Activated CD4-positive, alpha-beta memory T cell treated with anti-CD3 and anti-CD28 coated beads for 36 hours (primary cell): ENCODE data around the gene TMEM25. TPM values are rescaled to one million over a fixed set of nuclear protein-coding genes. Genes with fewer than 3 reads are reported as not detected.
A peak's percentile ranks its signal among the peaks of the same experiment; 100 is the strongest.
"Not testable (repeated sequence)": the region's sequence is repeated elsewhere in the genome, so short reads cannot be mapped to it uniquely, and the experiment has no call there.

Source experiments
- CTCF ChIA-PET: fragments of 350-600 bp; sonication (Branson Sonifier 250); formaldehyde crosslinking; loops from one replicate; lab custom pipeline; 2021; ENCODE audit warnings: antibody characterized with exemption, inconsistent platforms; lab: Charles Lee
- POLR2A ChIA-PET: fragments of 350-600 bp; sonication (Branson Sonifier 250); formaldehyde crosslinking; loops from one replicate; lab custom pipeline; 2021; ENCODE audit warnings: antibody characterized with exemption; lab: Charles Lee
- DNase-seq: peaks from one replicate; pipeline ENCODE4 v3.0.0-alpha.2; 2020
- H3K27ac Mint-ChIP-seq: one replicate; pipeline ENCODE4 v1.8.0; 2021; ENCODE audit warnings: mixed read lengths
- H3K27me3 Mint-ChIP-seq: one replicate; pipeline ENCODE4 v1.8.0; 2021; ENCODE audit warnings: mixed read lengths
- H3K36me3 Mint-ChIP-seq: one replicate; pipeline ENCODE4 v1.8.0; 2021; ENCODE audit warnings: mixed read lengths
- H3K4me1 Mint-ChIP-seq: one replicate; pipeline ENCODE4 v1.8.0; 2021; ENCODE audit warnings: low read depth, mixed read lengths
- H3K4me3 Mint-ChIP-seq: one replicate; pipeline ENCODE4 v1.8.0; 2021; ENCODE audit warnings: mild to moderate bottlenecking, mixed read lengths
- H3K9me3 Mint-ChIP-seq: one replicate; pipeline ENCODE4 v1.8.0; 2021; ENCODE audit warnings: mixed read lengths
- intact Hi-C: fragments of 100-400 bp; cut with micrococcal nuclease; formaldehyde crosslinking; loops from one replicate; pipeline ENCODE4 v1.15.1; 2023
- total RNA-seq, 2 experiments: library from RNA; stranded (reverse); gene quantifications; one replicate each; pipeline ENCODE4 v1.2.3, GENCODE V29; 2021

The TMEM25 gene
- total RNA-seq, 2 experiments from 2014 or later: 9.5 to 13.0 TPM

DNA sequence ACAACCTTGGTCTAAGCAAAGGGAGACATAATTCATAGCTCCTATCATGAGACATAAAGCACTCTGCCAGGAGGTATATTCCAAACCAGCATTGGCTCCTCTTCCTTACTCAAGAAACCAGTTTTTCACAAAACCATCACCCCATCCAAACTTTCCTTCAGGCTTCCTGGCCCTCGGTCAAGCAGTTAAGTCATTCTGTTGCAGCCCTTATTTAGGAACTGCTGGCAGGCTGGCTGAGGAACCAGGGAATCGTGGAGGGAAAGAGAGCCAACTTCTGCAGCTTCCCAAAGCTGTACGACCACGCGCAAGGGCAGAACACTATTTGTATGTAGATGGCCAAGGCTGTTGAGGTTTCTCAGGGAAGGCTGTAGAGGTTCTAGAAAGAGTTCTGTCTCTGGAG lies 34.1 kb downstream of the TMEM25 start:
- ChIA-PET CTCF (interaction anchor here (0.8 to 1.0 kb wide), 3 partner anchors 44 to 52 kb away, joined by 3 to 4 read pairs (median 3); no protein-coding TSS in a partner anchor), POLR2A (no interaction called here)
- Mint-ChIP-seq H3K4me3 (peak overlapping the region; percentile 67), H3K9me3 (no peaks in the 10 kb centered on the region), H3K36me3 (no peaks in the 10 kb centered on the region), H3K4me1 (peaks cover 7% of the 10 kb centered on the region), H3K27me3 (no peaks in the 10 kb centered on the region), H3K27ac (no peak overlapping the region)
- intact Hi-C loops: no loop called here
- DNase-seq: no peak

GRCh38 chr11:118569670-118570069 lies 38.7 kb downstream of the TMEM25 start:
- peaks cover 35% of the 10 kb centered on the region for H3K4me1 Mint-ChIP-seq
- intact Hi-C loops: loop anchor here (5.0 kb wide), 1 partner anchor 367 kb away; no protein-coding TSS in a partner anchor
- no peaks in the 10 kb centered on the region for H3K27me3 Mint-ChIP-seq
- H3K36me3 Mint-ChIP-seq: peaks cover 9% of the 10 kb centered on the region
- DNase-seq: no peak
- CTCF ChIA-PET: interaction anchor here (0.8 to 1.6 kb wide), 3 partner anchors 125 to 274 kb away, joined by 3 to 7 read pairs (median 5); no protein-coding TSS in a partner anchor
- no peak overlapping the region for H3K4me3 Mint-ChIP-seq
- H3K9me3 Mint-ChIP-seq: no peaks in the 10 kb centered on the region
- POLR2A ChIA-PET: interaction anchor here (0.6 to 0.7 kb wide), 2 partner anchors 30 to 396 kb away, joined by 4 to 5 read pairs; no protein-coding TSS in a partner anchor
- no peak overlapping the region for H3K27ac Mint-ChIP-seq

DNA sequence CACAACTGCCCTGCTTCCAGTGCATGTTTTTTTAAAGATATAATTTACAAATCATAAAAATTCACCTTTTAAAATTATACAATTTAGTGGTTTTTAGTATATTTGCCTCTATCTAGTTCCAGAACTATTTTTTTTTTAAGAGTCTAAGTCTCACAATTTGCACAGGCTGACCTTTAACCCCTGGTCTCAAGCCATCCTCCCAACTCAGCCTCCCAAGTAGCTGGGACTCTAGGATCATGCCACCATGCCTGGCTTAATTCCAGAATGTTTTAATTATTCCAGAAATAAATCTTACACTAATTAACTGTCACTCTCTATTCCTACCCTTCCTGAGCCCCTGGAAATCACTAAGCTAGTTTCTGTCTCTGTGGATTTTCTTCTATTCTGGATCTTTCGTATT lies 39.8 kb downstream of the TMEM25 start:
- Mint-ChIP-seq H3K9me3 (no peaks in the 10 kb centered on the region), H3K27me3 (no peaks in the 10 kb centered on the region), H3K36me3 (peaks cover 9% of the 10 kb centered on the region), H3K4me1 (peaks cover 40% of the 10 kb centered on the region), H3K4me3 (no peak overlapping the region), H3K27ac (peak overlapping the region; percentile 14)
- ChIA-PET CTCF (interaction anchor here (1.2 to 1.4 kb wide), 2 partner anchors 13 to 24 kb away, joined by 3 read pairs; no protein-coding TSS in a partner anchor), POLR2A (no interaction called here)
- DNase-seq: no peak
- intact Hi-C loops: loop anchor here (5.0 kb wide), 1 partner anchor 368 kb away; no protein-coding TSS in a partner anchor

DNA sequence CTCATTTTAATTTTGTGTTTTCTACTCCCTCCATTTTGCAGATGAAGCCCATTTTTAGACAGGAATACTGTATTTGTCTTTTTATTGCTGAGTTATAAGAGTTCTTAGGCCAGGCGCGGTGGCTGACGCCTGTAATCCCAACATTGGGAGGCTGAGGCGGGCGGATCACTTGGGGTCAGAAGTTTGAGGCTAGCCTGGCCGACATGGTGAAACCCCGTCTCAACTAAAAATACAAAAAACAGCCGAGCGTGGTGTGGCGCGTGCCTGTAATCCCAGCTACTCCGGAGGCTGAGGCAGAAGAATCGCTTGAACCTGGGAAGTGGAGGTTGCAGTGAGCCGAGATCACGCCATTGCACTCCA lies 40.7 kb downstream of the TMEM25 start:
- intact Hi-C loops: loop anchor here (2.0 to 5.0 kb wide), 5 partner anchors 23 to 369 kb away; partner anchors contain the start of genes ATP5MG, KMT2A and TMEM25
- peak; percentile 37 for DNase-seq
- H3K4me3 Mint-ChIP-seq: peak overlapping the region; percentile 87
- not testable (repeated sequence) for H3K36me3 Mint-ChIP-seq, H3K27me3 Mint-ChIP-seq, H3K9me3 Mint-ChIP-seq
- H3K27ac Mint-ChIP-seq: peak overlapping the region; percentile 92
- ChIA-PET POLR2A (interaction anchor here (0.7 to 1.4 kb wide), 6 partner anchors 9 to 330 kb away, joined by 3 to 5 read pairs (median 4); partner anchors contain the start of gene CD3D), CTCF (interaction anchor here (0.6 to 1.8 kb wide), 4 partner anchors 14 to 258 kb away, joined by 3 to 6 read pairs (median 4); no protein-coding TSS in a partner anchor)
- peaks cover 45% of the 10 kb centered on the region for H3K4me1 Mint-ChIP-seq

GRCh38 chr11:118572061-118572980 lies 41.3 kb downstream of the TMEM25 start, which contains the start of gene ARCN1:
ARCN1 (plus strand) TSS chr11:118572409; CDS start chr11:118572548, 139 bp downstream.
- Mint-ChIP-seq H3K4me1 (peaks cover 52% of the 10 kb centered on the region), H3K9me3 (no peaks in the 10 kb centered on the region), H3K27ac (peak within 1 kb of the TSS; percentile 92), H3K4me3 (peak within 1 kb of the TSS; percentile 87), H3K27me3 (no peaks in the 10 kb centered on the region), H3K36me3 (peaks cover 10% of the 10 kb centered on the region)
- ChIA-PET POLR2A (interaction anchor here (0.6 to 1.4 kb wide), 12 partner anchors 9 to 330 kb away, joined by 3 to 5 read pairs (median 4); partner anchors contain the start of genes CD3D and KMT2A), CTCF (interaction anchor here (0.8 to 1.8 kb wide), 4 partner anchors 15 to 40 kb away, joined by 3 to 6 read pairs (median 5); no protein-coding TSS in a partner anchor)
- intact Hi-C loops: loop anchor here (2.0 to 5.0 kb wide), 5 partner anchors 22 to 370 kb away; partner anchors contain the start of genes ATP5MG, KMT2A and TMEM25
- peak; percentile 87 for DNase-seq

DNA sequence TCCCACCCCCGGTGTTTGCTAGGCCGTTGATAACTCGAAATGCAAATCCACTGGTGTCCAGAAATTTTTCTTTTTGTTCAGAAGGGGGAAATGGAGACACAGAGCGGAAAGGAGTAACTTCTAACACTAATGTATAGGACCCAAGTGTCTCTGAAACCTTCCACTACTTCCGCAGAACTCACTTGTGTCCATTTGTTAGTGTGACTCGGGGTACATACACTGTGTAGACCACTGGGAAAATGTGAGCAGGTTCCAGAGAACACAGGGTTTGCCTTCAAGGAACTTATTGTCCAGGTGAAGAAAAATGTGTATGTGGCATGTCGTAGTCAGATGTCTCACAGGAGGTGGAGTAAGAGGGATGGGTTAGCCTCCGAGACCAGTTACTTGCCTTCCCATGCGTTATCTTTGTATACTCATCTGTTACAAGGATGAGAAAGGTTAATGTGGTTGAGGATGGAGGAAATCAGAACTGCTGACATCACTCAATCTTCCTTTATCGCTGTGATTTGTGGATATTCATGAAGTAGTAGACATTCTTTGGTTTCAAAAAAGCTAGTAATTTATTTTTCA lies 42.1 kb downstream of the TMEM25 start:
- Mint-ChIP-seq H3K36me3 (peaks cover 14% of the 10 kb centered on the region), H3K4me3 (peak overlapping the region; percentile 87), H3K4me1 (peaks cover 56% of the 10 kb centered on the region), H3K27ac (peak overlapping the region; percentile 92), H3K27me3 (no peaks in the 10 kb centered on the region), H3K9me3 (no peaks in the 10 kb centered on the region)
- intact Hi-C loops: loop anchor here (1.0 to 5.0 kb wide), 6 partner anchors 22 to 371 kb away; partner anchors contain the start of genes ATP5MG, KMT2A and TMEM25
- POLR2A ChIA-PET: interaction anchor here (0.7 to 1.4 kb wide), 8 partner anchors 8 to 313 kb away, joined by 3 to 5 read pairs (median 4); partner anchors contain the start of genes CD3D and KMT2A
- peak; percentile 53 for DNase-seq
- CTCF ChIA-PET: interaction anchor here (0.8 to 1.8 kb wide), 4 partner anchors 20 to 39 kb away, joined by 3 to 6 read pairs (median 5); no protein-coding TSS in a partner anchor

DNA sequence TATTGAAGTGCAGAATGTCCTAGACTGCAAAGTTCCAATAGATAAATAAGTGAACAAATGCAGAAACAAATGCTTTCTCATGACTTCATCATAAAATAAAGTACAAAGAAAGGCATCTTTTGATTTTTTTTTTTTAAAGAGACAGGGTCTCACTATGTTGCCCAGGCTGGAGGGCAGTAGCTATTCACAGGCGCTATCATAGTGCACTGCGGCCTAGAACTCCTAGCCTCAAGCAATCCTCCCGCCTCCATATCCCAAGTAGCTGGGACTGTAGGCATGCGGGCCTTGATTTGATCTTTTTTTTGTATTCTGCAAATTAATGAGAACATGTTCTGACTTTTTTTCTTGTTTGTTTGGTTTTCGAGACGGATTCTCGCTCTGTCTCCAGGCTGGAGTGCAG lies 43.6 kb downstream of the TMEM25 start:
- CTCF ChIA-PET: interaction anchor here (0.6 to 1.1 kb wide), 2 partner anchors 9 to 149 kb away, joined by 3 to 4 read pairs; no protein-coding TSS in a partner anchor
- Mint-ChIP-seq H3K9me3 (no peaks in the 10 kb centered on the region), H3K27me3 (no peaks in the 10 kb centered on the region), H3K36me3 (peaks cover 14% of the 10 kb centered on the region), H3K27ac (no peak overlapping the region), H3K4me1 (peaks cover 66% of the 10 kb centered on the region), H3K4me3 (peak overlapping the region; percentile 26)
- POLR2A ChIA-PET: no interaction called here
- intact Hi-C loops: loop anchor here (5.0 kb wide), 1 partner anchor 372 kb away; no protein-coding TSS in a partner anchor
- no peak for DNase-seq

GRCh38 chr11:118577995-118578394 lies 47.0 kb downstream of the TMEM25 start:
- DNase-seq, H3K9me3 Mint-ChIP-seq, H3K27ac Mint-ChIP-seq, intact Hi-C loops, H3K4me3 Mint-ChIP-seq, H3K27me3 Mint-ChIP-seq: not testable (repeated sequence)
- Mint-ChIP-seq H3K36me3 (peaks cover 16% of the 10 kb centered on the region), H3K4me1 (peaks cover 52% of the 10 kb centered on the region)
- ChIA-PET POLR2A (interaction anchor here (0.5 to 0.7 kb wide), 2 partner anchors 26 to 28 kb away, joined by 3 to 4 read pairs; no protein-coding TSS in a partner anchor), CTCF (interaction anchor here (1.3 kb wide), 1 partner anchor 17 kb away, joined by 5 read pairs; no protein-coding TSS in a partner anchor)

GRCh38 chr11:118581057-118581456 lies 50.1 kb downstream of the TMEM25 start:
- no peaks in the 10 kb centered on the region for H3K9me3 Mint-ChIP-seq
- H3K4me3 Mint-ChIP-seq: no peak overlapping the region
- peaks cover 32% of the 10 kb centered on the region for H3K36me3 Mint-ChIP-seq
- H3K27ac Mint-ChIP-seq: no peak overlapping the region
- no peaks in the 10 kb centered on the region for H3K27me3 Mint-ChIP-seq
- H3K4me1 Mint-ChIP-seq: peaks cover 24% of the 10 kb centered on the region
- no peak for DNase-seq
- CTCF ChIA-PET: interaction anchor here (0.6 kb wide), 1 partner anchor 14 kb away, joined by 3 read pairs; no protein-coding TSS in a partner anchor
- intact Hi-C loops: no loop called here
- POLR2A ChIA-PET: interaction anchor here (1.4 kb wide), 1 partner anchor 9 kb away, joined by 5 read pairs; the partner anchor contains the start of gene ARCN1
